Mucosa of descending colon (tissue), 3 donors: ENCODE measurements around the gene DPEP3. TPM values are rescaled to one million over a fixed set of nuclear protein-coding genes. Genes with fewer than 3 reads are reported as not detected.
A peak's percentile ranks its signal among the peaks of the same experiment; 100 is the strongest.
"Not testable (repeated sequence)": the region's sequence is repeated elsewhere in the genome, so short reads cannot be mapped to it uniquely, and the experiment has no call there.

Experiments
- ATAC-seq: fragments of 200-7000 bp; cut with Tn5 transposase; one replicate; pipeline ENCODE4 v1.9.1; 2020; ENCODE audit warnings: mild to moderate bottlenecking, moderate library complexity
- DNase-seq, 3 donors: peaks; one replicate each; pipeline ENCODE4 v3.0.0-alpha.2; 2020
- H3K36me3 ChIP-seq: fragments of 200-600 bp; one replicate; pipeline ENCODE4 v1.8.0; 2021; ENCODE audit warnings: low read depth, mild to moderate bottlenecking
- H3K4me1 ChIP-seq: fragments of 200-600 bp; one replicate; pipeline ENCODE4 v1.8.0; 2021; ENCODE audit warnings: low read depth, mild to moderate bottlenecking
- H3K4me3 ChIP-seq: fragments of 200-600 bp; one replicate; pipeline ENCODE4 v1.8.0; 2021; ENCODE audit warnings: mild to moderate bottlenecking
- H3K9me3 ChIP-seq: fragments of 200-600 bp; one replicate; pipeline ENCODE4 v1.8.0; 2021; ENCODE audit warnings: mild to moderate bottlenecking
- intact Hi-C, 2 donors: fragments of 100-400 bp; cut with DNase I in 1 of 2; cut with micrococcal nuclease in 1 of 2; formaldehyde crosslinking; loops; one replicate each; pipeline versions ENCODE4 v1.11.0 to v1.11.1; 2022; cut with DNase I, micrococcal nuclease
- total RNA-seq, 3 donors: library from RNA; stranded (reverse); fragmentation: NEBNext Ultra II Directional in 2 of 3; extraction: Animal tissue kit (Norgen Biotek cat#: 25700) in 2 of 3; gene quantifications; one replicate each; pipeline versions ENCODE4 v1.2.1 to v1.2.4, GENCODE V29; 2021 to 2023
- TF ChIP-seq, protein P1 (sequence below): fragments of 200-600 bp; IDR thresholded peaks from one replicate; pipeline ENCODE4 v1.8.0; 2022; ENCODE audit warnings: antibody characterized with exemption, mild to moderate bottlenecking
- donor health status: DM: no; HTN: no; CAD: no; lungs with moderate emphysema.
- donor health status: DM: no; HTN: no; CAD: no.
- donor health status: DM: no; HTN: yes; CAD: no.

Gene DPEP3
- total RNA-seq, 3 donors from 2014 or later: not detected

DNA sequence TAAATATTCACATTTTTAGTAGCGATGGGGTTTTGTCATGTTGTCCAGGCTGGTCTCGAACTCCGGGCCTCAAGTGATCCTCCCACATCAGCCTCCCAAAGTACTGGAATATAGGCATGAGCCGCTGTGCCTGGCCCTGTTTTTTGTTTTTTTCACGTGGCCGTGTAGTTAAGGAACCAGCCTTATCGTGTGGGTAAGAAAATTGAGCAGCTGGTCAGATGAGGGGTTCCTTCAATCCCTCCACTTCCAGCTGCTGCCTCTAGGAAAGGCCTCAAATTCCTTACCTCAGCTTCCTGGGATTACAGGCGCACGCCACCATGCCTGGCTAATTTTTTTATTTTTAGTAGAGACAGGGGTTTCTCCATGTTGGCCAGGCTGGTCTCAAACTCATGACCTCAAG, 24.9 kb upstream of the DPEP3 start:
- DNase-seq (no peak), ATAC-seq (no peak)
- H3K9me3 ChIP-seq: no peaks in the 10 kb centered on the region
- H3K4me1 ChIP-seq: peaks cover 3% of the 10 kb centered on the region
- intact Hi-C loops: no loop called here
- no peaks in the 10 kb centered on the region for H3K36me3 ChIP-seq
- TF ChIP-seq, protein P1, sequence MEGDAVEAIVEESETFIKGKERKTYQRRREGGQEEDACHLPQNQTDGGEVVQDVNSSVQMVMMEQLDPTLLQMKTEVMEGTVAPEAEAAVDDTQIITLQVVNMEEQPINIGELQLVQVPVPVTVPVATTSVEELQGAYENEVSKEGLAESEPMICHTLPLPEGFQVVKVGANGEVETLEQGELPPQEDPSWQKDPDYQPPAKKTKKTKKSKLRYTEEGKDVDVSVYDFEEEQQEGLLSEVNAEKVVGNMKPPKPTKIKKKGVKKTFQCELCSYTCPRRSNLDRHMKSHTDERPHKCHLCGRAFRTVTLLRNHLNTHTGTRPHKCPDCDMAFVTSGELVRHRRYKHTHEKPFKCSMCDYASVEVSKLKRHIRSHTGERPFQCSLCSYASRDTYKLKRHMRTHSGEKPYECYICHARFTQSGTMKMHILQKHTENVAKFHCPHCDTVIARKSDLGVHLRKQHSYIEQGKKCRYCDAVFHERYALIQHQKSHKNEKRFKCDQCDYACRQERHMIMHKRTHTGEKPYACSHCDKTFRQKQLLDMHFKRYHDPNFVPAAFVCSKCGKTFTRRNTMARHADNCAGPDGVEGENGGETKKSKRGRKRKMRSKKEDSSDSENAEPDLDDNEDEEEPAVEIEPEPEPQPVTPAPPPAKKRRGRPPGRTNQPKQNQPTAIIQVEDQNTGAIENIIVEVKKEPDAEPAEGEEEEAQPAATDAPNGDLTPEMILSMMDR: no peak
- H3K4me3 ChIP-seq: no peak overlapping the region

DNA sequence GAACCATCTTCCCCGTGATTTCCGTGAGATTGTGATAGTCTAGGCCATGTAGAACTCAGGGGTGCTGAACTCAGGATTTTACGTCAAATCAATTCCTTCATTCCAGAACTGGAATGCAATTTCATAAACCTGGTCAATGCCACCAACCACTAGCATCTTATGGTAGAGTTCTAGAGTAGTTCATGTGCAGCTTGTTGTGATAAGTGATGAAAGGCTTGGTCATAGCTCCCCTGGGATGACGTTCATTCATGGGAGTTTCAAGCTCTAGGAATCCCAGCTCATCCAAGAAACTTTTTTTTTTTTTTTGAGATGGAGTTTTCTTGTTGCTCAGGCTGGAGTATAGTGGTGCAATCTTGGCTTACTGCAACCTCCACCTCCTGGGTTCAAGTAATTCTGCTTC, 22.7 kb upstream of the DPEP3 start:
- Histone ChIP-seq H3K4me1 (peaks cover 3% of the 10 kb centered on the region), H3K36me3 (no peaks in the 10 kb centered on the region), H3K4me3 (no peak overlapping the region), H3K9me3 (no peaks in the 10 kb centered on the region)
- TF ChIP-seq, protein P1: no peak
- ATAC-seq: no peak
- no peak for DNase-seq
- intact Hi-C loops: no loop called here

DNA sequence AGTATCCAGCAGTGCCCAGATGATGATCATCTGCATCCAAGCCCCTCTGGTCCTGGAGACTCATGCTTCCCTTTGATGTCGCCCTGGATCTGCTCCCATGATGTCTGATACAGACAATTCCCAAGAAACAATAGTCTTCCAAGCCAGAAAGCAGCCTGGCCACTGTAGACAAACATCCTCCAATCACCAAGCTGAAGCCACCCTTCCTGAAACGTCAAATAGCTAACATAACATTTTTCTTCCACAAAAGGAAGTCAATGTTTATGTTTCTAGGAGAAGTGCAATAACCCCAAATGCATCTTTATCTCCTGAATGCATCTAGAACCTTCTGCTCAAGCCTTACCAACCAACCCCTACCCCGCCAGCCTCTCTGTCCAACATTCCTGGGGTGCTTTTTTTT, 20.2 kb upstream of the DPEP3 start:
- intact Hi-C loops: no loop called here
- DNase-seq (no peak), ATAC-seq (peak; percentile 29)
- Histone ChIP-seq H3K4me3 (no peak overlapping the region), H3K36me3 (no peaks in the 10 kb centered on the region), H3K9me3 (no peaks in the 10 kb centered on the region), H3K4me1 (no peaks in the 10 kb centered on the region)
- TF ChIP-seq, protein P1: no peak

DNA sequence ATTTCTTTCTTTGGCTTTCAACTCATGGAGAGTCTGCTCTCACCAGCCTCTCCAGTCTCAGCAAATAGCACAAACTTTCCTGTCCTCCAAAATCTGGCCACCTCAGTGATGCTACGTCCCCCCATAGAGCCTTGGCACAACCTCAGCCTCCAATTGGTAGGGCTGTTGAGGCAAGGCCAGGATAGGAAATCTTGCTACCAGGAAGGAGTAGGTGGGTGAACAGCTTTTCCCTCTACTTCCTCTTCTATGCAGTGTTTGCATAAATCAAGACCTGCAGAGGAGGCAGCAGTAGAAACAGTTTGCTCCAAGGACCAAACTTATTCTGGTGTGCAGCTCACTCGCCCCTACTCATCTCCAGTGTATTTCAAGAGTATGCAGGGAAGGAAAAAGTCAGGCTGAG, 19.7 kb upstream of the DPEP3 start:
- Histone ChIP-seq H3K4me1 (no peaks in the 10 kb centered on the region), H3K9me3 (no peaks in the 10 kb centered on the region), H3K36me3 (no peaks in the 10 kb centered on the region), H3K4me3 (no peak overlapping the region)
- intact Hi-C loops: no loop called here
- DNase-seq: no peak
- TF ChIP-seq, protein P1: no peak
- peak; percentile 64 for ATAC-seq

DNA sequence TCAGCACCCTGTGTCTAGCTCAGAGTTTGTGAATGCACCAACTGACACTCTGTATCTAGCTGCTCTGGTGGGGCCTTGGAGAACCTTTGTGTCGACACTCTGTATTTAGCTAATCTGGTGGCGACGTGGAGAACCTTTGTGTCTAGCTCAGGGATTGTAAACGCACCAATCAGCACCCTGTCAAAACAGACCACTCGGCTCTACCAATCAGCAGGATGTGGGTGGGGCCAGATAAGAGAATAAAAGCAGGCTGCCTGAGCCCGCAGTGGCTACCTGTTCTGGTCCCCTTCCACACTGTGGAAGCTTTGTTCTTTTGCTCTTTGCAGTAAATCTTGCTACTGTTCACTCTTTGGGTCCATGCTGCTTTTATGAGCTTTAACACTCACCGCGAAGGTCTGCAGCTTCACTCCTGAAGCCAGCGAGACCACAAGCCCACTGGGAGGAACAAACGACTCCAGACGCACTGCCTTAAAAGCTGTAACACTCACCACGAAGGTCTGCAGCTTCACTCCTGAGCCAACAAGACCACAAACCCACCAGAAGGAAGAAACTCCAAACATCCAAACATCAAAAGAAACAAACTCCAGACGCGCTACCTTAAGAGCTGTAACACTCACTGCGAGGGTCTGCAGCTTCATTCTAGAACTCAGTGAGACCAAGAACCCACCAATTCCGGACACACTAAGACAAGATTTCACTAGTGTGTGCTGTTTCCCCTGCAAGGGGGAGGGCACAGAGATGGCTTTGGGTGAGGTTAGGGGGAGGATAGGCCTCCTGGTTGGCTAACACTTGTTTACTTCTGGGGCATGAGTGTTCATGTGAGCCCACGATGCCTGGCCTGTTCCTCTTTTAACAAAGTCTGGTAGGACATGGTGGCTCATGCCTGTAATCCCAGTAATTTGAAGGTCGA, 18.7 kb upstream of the DPEP3 start, which contains the start of gene DPEP2:
TSS of gene DPEP2 (minus strand) at position 706 of the 910 bp plus-strand sequence. CDS start 6,272 bp downstream, outside the sequence.
- H3K36me3 ChIP-seq, H3K4me3 ChIP-seq, H3K4me1 ChIP-seq, intact Hi-C loops, H3K9me3 ChIP-seq: not testable (repeated sequence)
- ATAC-seq: peak; percentile 87
- peak in 1 of 3 donors; percentile 34 for DNase-seq

DNA sequence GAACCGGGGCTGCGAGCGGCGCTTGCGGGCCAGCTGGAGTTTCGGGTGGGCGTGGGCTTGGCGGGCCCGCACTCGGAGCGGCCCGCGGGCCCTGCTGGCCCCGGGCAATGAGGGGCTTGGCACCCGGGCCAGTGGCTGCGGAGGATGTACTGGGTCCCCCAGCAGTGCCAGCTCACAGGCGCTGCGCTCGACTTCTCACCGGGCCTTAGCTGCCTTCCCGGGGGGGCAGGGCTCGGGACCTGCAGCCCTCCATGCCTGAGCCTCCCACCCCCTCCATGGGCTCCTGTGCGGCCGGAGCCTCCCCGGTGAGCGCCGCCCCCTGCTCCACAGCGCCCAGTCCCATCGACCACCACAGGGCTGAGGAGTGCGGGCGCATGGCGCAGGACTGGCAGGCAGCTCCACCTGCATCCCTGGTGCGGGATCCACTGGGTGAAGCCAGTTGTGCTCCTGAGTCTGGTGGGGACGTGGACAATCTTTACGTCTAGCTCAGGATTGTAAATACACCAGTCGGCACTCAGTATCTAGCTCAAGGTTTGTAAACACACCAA, 18.0 kb upstream of the DPEP3 start:
- DNase-seq, H3K4me1 ChIP-seq, ATAC-seq, H3K4me3 ChIP-seq, H3K9me3 ChIP-seq, intact Hi-C loops, H3K36me3 ChIP-seq: not testable (repeated sequence)
